HG03378 (cell line): ENCODE data around the gene CENPP.

Experiments used
- ATAC-seq: cut with Tn5 transposase; IDR thresholded peaks from one replicate; pipeline ENCODE4 v1.9.1; 2021; ENCODE audit warnings: mild to moderate bottlenecking, moderate library complexity; ENCODE audit not compliant: unreplicated experiment

Gene CENPP

DNA sequence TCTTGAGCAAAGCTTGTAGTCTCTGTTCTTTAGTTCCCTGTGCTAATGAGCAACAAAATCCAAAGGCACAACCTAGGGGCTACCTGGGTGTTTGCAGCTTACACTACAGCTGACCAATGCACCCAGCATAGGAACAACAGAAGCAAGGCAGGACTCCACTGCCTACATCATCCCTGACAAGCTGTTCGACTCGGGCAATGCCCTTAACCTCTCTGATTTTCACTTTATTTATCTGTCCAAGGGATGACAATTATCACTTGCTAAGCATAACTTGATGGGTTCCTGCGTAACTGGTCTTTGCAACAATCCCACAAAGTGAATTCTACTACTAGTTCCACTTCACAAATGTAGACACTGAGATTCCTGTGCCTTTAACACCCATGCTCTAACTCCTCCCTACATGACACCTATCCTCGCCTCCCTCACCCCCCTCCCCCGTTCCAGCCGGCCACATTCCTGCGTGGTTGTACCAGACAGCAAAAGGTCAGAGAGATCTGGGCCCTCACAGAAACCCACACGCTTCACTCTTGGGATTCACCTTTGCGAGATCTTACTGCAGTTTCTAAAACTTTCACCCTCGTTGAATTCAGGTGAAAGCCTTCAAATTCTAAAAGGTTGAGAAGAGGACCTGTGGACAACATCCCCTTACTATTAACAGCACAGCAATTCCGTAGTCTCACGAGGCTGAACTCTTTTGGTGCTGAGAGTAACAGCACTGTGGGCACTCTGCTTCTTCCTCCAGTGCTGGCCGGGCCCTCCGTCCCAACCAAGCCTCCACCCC is 343.2 kb downstream of the CENPP start:
- no peak for ATAC-seq

DNA sequence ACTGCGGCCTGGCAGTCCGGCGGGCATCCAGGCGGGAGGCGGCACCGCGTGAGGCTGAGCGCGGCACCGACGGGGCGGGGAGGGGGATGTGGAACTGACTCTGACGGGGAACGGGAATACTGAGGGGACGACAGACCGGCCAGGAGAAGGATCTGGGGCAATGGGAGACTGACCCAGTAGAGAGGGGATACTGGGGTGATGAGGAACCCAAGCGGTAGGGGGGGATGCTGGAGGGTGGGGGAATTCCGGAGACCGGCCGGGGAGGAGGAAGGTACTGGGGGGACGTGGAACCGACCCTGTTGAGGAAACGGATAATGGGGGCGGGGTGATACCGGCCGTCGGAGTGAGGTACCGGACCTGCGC is 343.8 kb downstream of the CENPP start:
- no peak for ATAC-seq
